ENCODE measurements around the gene LSM12. TPM values are rescaled to one million over a fixed set of nuclear protein-coding genes. Genes with fewer than 3 reads are reported as not detected.

The LSM12 gene
- total and polyA plus RNA-seq, 2 of the 8 experiments (the other 6 are each of a cell fraction or from before 2014, with no cell fraction given), result 69.8 to 142 TPM

DNA sequence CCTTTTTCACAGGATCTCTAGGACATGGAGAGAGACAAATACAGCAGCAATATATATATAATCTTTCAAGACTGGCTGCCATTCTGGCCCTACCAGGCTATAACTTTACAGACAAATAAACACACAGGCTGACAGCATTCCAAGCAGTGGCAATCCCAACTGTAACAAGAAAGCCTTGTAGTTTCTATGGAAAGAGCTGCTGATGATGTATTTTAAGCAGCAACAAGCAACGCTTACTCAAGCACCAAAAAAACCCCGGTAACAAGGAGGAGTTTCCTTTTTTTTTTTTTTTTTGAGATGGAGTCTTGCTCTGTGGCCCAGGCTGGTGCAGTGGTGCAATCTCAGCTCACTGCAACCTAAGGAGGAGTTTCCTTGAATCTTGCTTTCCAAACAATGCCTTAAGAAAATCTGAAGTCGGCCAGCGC, 23.2 kb downstream of the LSM12 start (continued):
- TF ChIP-seq CHD7 (IDR thresholded peaks at IDR 0.05; ENCODE audit: insufficient replicate concordance, low read length) (no peak), CBX8 (IDR thresholded peaks at IDR 0.05; ENCODE audit: borderline replicate concordance, low read depth, low read length) (no peak), KDM5A (IDR thresholded peaks at IDR 0.05; ENCODE audit: low read length) (no peak), CREB1 (IDR thresholded peaks at IDR 0.05) (no peak), PHF8 (conservative IDR thresholded peaks at IDR 0.05; ENCODE audit: low read depth, low read length) (no peak), YY1 (IDR thresholded peaks at IDR 0.05; ENCODE audit: low read depth, low read length) (no peak), SAP30 (IDR thresholded peaks at IDR 0.05; ENCODE audit: insufficient read depth, insufficient replicate concordance, low read length) (no peak), NRF1 (IDR thresholded peaks at IDR 0.05; ENCODE audit: low read depth, low read length) (no peak)

Measured in H1 (cell line).